OCI-LY7 (cell line): ENCODE data around the gene CEP70.

Source experiments
- EZH2phosphoT487 ChIP-seq: fragments of 200-600 bp; sonication (generic); IDR thresholded peaks from 2 replicates; pipeline ENCODE4 v1.6.1; 2018; ENCODE audit warnings: low read depth, borderline replicate concordance, mild to moderate bottlenecking, mixed run types, antibody characterized with exemption, low read length, moderate library complexity, mixed read lengths
- TF ChIP-seq, protein P1 (sequence below): fragments of 200-600 bp; sonication (generic); conservative IDR thresholded peaks from 2 replicates; pipeline ENCODE4 v1.5.1; 2014; ENCODE audit warnings: mild to moderate bottlenecking, antibody characterized with exemption, low read length, moderate library complexity, mixed read lengths

DNA sequence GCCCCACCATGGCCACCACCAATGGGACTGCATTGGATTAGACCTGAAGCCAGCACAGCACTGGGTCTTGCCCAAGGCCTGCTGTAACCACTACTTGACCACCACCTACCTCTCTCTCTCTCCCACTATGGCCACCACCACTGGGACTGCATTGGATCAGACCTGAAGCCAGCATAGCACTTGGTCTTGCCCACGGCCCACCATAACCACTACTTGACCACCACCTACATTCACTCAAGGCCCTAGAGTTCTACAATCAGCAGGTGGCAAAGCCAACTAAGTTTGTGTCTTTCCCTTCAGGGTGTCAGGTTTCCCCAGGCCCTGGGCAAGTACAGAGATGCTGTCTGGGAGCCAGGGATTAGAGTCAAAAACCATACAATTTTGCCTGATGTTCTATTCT, 102.1 kb downstream of the CEP70 start:
- TF ChIP-seq, protein P1, sequence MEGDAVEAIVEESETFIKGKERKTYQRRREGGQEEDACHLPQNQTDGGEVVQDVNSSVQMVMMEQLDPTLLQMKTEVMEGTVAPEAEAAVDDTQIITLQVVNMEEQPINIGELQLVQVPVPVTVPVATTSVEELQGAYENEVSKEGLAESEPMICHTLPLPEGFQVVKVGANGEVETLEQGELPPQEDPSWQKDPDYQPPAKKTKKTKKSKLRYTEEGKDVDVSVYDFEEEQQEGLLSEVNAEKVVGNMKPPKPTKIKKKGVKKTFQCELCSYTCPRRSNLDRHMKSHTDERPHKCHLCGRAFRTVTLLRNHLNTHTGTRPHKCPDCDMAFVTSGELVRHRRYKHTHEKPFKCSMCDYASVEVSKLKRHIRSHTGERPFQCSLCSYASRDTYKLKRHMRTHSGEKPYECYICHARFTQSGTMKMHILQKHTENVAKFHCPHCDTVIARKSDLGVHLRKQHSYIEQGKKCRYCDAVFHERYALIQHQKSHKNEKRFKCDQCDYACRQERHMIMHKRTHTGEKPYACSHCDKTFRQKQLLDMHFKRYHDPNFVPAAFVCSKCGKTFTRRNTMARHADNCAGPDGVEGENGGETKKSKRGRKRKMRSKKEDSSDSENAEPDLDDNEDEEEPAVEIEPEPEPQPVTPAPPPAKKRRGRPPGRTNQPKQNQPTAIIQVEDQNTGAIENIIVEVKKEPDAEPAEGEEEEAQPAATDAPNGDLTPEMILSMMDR = no peak
- no peak for TF ChIP-seq EZH2phosphoT487
